HG03196 (cell line): ENCODE results near the gene PCBP3.

Experiments
- ATAC-seq: cut with Tn5 transposase; IDR thresholded peaks from one replicate; pipeline ENCODE4 v1.9.1; 2021; ENCODE audit not compliant: unreplicated experiment

The PCBP3 gene

DNA sequence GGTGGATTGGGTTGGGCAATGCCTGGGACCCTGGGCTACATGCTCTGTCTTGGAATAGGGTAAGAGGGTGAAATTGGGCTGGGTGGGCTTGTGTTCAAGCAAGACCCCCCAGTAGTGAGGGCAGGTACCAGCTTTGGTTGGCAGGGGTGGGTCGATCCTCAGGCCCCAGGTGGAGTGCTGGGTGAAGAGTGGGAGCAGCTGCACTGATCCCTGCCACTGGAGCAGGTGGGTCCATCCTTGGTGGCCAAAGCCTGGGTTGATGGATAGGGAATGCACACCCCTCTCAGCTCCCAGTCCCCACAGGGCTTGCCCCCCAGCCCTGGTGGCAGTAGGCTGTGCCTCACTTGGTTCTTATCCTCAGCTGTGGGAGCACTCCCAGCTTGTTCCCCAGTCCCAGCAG lies 135.2 kb downstream of the PCBP3 start:
- no peak for ATAC-seq

DNA sequence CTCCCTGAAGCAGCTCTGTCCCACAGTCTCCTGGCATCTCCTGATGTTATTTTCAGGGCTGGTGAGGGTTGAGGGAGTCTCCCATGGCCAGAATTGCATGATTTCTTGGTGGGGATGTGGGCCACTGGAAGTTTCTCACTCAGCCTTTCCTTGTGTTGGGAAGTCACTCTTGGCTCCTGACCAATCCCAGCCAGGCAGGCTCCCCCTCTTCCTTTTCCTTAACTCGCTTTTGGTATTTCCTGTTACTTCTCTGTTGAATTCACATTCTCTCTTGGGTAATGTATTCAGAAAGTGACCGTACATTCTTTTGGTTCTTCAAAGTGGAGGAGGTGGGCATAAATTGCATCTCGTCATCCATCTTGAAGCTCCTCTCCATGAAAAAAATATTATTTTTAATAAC lies 135.7 kb downstream of the PCBP3 start:
- no peak for ATAC-seq

GRCh38 chr21:45780647-45781046 lies 137.1 kb downstream of the PCBP3 start:
- ATAC-seq: no peak

- no peak for ATAC-seq
These were observed 138.2 kb downstream of the PCBP3 start for GRCh38 chr21:45781741-45782140.

GRCh38 chr21:45786660-45787059 lies 143.1 kb downstream of the PCBP3 start:
- ATAC-seq: no peak

DNA sequence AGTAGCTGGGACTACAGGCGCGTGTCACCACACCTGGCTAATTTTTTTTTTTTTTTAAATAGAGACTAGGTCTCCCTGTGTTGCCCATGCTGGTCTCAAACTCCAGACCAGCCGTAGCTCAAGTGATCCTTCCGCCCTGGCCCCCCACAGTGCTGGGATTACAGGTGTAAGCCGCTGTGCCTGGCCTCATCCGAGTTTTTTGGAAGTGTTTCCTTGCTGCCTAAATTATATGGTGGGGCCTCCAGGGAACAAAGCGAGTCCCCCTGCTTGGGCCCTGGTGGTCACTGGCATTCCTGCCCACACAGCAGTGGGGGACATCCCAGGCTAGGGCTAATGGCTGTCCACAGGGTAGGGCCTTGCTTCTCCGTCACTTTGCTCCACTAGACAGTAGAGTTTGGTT lies 143.8 kb downstream of the PCBP3 start:
- no peak for ATAC-seq

GRCh38 chr21:45788198-45788597 lies 144.7 kb downstream of the PCBP3 start:
- ATAC-seq: no peak

DNA sequence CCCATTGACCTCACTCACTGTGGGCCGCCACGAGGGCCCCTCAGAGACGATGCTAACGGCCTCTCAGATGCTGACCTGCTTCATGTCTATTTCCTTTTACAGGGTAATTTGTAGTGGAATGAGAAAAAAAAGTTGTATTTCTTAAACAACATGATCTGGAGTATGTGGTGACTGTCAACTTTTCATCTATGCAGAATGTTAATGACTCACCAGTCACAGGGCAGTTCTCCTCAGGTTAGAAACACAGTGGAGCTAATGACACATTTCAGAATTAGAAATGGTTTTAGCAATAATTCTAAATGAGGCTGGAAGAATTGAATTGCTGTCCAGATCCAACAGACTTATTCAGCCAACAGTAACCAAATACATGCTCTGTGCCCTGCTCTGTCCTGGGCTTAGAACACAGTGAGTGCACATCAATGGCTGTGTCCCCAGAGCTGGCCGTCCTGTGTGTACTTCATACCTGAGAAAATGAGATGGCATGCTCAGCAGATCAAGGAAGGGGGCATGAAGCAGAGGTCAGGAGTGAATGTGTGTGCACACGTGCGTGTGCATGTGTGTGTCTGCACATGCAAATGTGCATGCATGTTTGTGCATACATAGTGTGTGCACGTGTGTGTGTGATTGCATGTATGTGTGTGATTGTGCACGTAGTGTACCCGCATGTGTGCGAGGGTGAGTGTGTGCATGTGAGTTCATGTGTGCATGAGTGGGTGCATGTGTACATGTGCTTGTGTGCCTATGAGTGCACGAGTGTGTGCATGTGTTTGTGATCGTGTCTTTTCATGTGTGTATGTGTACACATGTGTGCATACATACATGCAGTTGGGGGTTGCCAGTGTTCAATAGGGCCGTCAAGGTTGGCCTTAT lies 145.3 kb downstream of the PCBP3 start:
- no peak for ATAC-seq

DNA sequence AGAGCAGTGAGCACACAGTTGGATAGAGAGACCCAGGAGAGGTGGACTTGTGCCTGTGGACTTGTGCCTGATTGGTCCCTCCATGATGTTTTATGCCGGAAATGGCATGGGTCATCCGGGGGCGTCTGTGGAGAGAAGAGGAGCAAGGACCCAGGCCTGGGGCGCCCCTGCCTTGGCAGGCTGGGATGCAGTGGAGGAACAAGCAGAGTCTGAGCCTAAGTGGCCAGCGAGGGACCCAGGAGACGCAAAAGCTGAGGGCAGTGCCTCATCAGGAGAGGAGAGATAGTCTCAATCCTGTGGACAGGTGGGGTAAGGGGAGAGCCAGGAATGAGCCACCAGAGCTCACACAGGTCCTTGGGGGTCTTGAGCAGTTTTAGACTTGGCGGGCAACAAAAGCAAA lies 146.9 kb downstream of the PCBP3 start:
- ATAC-seq: no peak

DNA sequence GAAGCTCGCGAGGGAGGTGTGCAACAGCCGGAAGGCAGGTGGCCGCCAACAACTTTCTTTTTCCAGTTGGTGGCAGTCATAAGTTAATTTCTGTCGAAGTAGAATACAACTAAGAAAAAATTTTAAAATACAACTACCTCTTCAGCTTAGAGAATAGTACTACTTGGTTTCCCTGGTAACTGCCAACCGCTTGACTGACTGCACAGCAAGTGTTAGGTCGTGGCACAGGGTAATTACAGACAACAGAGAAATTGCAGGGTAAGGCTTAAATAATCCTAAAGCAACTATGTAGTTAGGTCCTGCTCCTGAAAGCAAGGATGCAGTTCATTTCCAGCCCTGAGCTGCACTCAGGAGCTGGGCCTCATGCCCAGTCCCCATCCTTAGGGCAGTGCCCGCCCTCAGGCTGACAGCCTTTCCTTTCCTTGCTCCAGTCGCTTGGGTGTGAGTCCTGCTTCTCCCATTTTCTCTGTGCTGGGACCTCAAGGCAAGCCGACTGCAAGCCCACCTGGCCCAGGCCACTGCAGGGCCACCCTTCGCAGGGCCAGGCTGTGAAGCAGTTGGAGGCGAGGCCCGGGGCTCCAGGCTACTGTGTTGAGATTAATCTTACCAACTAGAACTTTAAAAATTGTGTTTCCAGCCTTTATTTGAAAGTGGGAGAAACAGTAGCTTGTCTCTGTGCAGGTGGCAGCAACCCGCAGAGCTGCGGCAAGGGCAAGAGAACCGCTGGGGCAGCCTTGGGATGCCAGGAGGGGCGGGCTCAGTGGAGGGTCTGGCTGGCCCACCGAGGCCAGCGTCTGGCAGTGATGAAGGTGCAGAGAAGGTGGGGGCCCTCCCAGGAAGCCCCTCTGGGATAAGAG lies 148.3 kb downstream of the PCBP3 start:
- ATAC-seq: no peak

DNA sequence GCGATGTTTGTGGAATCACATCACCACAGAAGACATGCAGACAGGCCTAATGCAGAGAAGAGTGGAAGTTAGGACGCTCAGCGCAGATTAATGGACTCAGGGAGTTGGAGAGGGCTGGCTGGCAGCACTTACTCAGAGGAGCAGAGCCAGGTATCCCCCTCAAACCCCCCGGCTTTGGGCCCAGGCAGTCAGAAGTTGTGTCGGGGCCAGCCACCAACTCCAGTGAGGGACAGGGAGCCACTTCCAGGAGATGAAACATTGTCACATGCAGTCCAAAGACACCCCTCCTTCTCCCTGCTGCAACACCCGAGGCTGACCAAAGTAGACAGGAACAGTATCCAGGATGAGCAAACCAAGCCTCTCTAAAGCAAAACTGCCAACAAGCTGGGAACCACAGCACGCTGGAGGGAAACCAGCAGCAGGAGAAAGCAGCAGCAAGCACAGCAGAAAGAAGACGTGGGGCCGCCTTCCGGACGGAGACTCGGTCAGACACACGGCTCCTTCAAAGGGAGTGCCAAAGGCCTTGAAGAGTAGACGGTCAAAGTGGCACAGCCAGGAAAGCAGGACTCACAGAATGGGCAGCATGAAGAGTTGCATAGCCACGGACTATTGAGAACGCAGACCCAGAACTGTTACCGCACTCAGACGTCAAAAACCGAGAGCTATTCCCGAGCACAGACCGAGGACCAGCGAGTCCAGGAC lies 149.3 kb downstream of the PCBP3 start:
- no peak for ATAC-seq

- no peak for ATAC-seq
These were observed 150.5 kb downstream of the PCBP3 start for GRCh38 chr21:45794027-45794426.

DNA sequence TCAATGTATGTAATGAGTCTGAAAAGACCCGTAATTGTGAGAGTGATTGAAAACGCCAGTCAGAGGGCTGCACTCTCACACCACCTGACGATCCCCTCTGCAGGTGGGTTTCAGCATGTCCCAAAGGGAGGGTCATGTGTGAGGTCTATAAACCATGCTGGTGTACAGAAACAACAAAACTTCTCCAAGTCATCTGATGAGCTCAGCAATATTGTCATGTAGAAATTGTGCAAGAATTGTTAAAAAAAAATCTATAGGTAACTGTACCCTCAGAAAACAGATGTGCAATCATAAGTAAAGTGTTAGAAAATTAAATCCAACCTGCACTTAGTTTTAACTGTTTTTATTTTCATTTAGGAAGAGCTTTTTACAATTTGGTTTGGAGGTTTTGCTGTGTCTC lies 152.5 kb downstream of the PCBP3 start:
- no peak for ATAC-seq

GRCh38 chr21:45797338-45797737 lies 153.8 kb downstream of the PCBP3 start:
- no peak for ATAC-seq

DNA sequence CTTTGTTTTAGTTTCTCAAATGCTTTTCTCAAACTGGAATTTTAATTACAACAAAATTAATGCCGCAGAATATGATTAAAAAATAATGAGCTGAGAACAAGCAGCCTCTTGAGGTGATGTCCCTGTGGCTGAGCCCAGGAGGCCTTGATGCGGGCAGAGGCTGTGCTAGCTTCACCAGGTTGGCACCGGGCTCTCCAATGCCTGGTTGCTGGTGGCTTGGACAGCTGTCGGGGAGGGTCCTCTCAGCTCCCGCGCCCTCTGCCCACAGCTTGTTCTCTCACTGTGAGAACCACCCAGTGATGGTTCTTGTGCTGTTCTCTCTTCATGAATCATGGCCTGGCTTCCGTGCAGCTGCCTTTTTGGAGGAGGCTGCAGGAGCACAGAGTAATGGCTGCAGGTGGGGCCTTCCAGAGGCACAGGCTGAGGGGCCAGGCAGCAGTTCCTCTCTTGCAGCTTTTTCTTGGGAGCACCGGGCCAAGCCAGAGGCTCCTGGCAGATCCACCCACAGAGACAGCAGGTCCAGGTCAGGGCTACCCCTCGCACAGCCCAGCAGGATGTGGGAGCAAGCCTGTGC lies 156.3 kb downstream of the PCBP3 start:
- no peak for ATAC-seq

- no peak for ATAC-seq
These were observed 157.0 kb downstream of the PCBP3 start for GRCh38 chr21:45800339-45801080.

DNA sequence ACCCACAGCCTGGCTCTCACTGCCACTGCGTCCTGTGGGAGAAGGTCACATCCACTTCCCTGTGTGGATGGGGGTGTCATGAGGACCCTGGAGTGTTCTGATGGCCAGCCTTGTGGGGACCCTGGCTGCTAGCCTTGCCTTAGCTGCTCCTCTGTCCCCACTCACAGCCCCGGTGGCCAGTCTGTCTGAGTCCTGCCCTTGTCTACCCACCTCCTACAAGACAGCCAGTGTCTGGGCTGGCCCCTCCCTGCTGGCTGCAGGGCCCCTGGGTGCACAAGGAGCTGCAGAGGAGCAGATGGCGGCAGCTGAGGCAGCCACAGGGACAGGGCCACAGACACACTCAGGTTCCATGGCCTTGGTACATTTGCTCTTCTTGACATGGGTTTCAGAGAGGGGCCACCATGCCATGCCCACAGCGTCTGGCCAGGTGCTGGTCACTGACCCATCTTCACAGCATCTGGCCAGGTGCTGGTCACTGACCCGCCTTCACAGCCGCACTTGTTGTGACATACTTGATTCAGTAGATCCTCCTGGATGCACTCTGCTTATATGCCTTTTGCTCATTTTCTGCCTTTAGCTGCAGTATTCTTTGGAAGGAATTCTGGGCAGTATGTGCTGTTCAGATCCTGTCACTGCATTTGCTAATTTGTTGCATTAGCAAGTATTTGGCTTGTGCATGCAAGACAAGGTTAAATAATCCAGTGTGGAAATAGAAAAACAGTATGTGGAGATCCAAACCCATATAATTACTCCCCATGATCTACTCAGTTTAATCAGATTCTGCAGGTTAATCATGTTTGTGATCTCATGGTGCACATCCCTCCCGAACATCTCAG lies 157.8 kb downstream of the PCBP3 start:
- ATAC-seq: no peak

DNA sequence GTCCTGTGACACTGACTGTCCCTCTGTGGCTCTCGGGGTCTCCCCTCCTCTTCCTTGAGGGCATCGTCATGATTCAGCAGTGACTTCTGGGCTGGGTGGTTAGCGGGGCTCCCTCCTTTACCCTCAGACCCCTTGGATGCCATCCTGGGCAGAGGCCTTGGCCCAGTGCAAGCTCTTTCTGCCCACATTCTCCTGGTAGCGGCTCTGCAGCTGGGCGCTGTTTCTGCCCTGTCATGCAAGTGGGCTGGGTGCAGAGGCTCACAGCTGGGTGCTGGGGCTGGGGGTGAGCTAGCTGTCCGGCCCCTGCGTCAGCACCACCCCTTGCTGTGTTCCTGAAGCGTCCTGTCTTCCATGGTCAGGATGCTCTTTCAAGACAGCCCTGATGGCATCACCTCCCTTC lies 158.5 kb downstream of the PCBP3 start:
- ATAC-seq: no peak

DNA sequence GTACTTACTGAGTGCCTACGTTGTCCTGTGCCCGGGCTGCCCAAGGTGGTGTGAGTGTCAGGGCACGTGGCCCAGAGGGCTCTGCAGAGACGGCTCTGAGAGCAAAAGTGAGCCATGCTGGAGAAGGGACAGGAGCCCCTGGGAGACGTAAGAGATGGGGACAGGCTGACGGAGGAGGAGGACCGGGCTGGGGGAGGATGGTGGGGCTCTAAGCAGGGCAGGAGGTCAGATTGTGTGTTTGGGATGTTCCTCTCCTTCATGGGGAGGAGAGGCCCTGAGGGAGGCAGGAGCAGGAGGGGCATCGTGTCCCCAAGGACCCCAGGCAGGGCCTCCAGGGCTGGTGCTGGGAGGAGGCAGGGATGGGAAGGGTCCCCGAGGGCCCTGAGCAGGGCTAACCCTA lies 158.9 kb downstream of the PCBP3 start:
- ATAC-seq: no peak
